ENCODE data around the gene SPTBN1.

SPTBN1 gene

GRCh38 chr2:54642677-54643430, 186.7 kb downstream of the SPTBN1 start:
- no peak overlapping the region for H3K4me3 ChIP-seq (ENCODE audit: low read depth, low read length)
- TF ChIP-seq, protein P1, sequence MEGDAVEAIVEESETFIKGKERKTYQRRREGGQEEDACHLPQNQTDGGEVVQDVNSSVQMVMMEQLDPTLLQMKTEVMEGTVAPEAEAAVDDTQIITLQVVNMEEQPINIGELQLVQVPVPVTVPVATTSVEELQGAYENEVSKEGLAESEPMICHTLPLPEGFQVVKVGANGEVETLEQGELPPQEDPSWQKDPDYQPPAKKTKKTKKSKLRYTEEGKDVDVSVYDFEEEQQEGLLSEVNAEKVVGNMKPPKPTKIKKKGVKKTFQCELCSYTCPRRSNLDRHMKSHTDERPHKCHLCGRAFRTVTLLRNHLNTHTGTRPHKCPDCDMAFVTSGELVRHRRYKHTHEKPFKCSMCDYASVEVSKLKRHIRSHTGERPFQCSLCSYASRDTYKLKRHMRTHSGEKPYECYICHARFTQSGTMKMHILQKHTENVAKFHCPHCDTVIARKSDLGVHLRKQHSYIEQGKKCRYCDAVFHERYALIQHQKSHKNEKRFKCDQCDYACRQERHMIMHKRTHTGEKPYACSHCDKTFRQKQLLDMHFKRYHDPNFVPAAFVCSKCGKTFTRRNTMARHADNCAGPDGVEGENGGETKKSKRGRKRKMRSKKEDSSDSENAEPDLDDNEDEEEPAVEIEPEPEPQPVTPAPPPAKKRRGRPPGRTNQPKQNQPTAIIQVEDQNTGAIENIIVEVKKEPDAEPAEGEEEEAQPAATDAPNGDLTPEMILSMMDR (IDR thresholded peaks at IDR 0.05; ENCODE audit: low read depth, low read length), result no peak

GRCh38 chr2:54644236-54644635, 188.1 kb downstream of the SPTBN1 start:
- TF ChIP-seq, protein P1 (IDR thresholded peaks at IDR 0.05; ENCODE audit: low read depth, low read length), result no peak
- H3K4me3 ChIP-seq (ENCODE audit: low read depth, low read length), result no peak overlapping the region

DNA sequence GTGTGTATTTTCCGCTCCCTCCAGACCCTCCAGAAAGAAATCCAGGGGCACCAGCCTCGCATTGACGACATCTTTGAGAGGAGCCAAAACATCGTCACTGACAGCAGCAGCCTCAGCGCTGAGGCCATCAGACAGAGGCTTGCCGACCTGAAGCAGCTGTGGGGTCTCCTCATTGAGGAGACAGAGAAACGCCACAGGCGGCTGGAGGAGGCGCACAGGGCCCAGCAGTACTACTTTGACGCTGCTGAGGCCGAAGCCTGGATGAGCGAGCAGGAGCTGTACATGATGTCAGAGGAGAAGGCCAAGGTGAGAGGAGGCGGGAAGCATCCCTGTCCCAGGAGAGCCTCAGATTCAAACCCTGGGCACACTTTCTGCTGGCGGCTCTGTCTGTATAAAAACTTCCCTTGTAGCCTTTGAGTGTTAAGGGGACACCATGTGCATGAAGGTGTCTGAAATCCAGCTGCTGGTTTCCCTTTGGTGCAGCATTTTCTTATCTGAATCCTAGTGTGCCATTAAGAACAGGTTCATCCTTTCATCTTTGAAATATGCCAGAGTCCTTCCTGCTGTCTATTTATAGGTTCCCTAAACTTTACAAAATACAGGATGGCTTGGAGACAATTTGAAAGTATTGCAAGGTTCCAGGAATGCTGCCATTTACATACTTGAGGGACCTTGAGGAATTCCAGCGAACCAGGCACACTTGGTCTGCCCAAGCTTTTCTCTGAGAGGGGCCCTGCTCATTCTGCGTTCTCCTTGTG, 190.2 kb downstream of the SPTBN1 start:
- H3K4me3 ChIP-seq (ENCODE audit: low read depth, low read length), result no peak overlapping the region
- TF ChIP-seq, protein P1 (IDR thresholded peaks at IDR 0.05; ENCODE audit: low read depth, low read length), result no peak

- TF ChIP-seq, protein P1 (IDR thresholded peaks at IDR 0.05; ENCODE audit: low read depth, low read length), result no peak
- no peak overlapping the region for H3K4me3 ChIP-seq (ENCODE audit: low read depth, low read length)
These were observed 192.1 kb downstream of the SPTBN1 start for GRCh38 chr2:54648256-54648655.

DNA sequence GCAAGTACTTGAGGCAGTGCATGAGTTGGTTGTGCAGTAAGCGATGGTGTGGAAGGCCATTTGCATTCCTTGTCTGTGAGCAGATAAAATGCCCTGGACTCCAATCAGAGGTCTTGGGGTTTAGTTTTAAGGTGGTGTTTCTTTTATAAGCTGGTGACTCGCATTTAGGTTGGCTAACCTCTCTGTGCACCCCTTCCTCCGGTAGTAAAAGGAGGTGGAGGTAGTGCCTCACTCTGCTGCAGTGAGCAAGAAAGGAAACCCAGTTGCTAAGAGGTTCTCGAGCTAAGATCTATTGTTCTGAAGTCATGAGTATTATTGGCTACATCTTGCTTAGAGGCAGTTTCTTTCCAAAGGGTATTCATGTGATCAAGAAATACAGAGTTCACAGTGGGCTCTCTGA, 193.1 kb downstream of the SPTBN1 start:
- TF ChIP-seq, protein P1 (IDR thresholded peaks at IDR 0.05; ENCODE audit: low read depth, low read length), result no peak
- H3K4me3 ChIP-seq (ENCODE audit: low read depth, low read length), result no peak overlapping the region

DNA sequence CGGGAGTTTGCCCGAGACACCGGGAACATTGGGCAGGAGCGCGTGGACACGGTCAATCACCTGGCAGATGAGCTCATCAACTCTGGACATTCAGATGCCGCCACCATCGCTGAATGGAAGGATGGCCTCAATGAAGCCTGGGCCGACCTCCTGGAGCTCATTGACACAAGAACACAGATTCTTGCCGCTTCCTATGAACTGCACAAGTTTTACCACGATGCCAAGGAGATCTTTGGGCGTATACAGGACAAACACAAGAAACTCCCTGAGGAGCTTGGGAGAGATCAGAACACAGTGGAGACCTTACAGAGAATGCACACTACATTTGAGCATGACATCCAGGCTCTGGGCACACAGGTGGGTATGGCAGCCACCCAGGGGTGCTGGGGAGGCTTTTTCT, 193.5 kb downstream of the SPTBN1 start:
- no peak overlapping the region for H3K4me3 ChIP-seq (ENCODE audit: low read depth, low read length)
- TF ChIP-seq, protein P1 (IDR thresholded peaks at IDR 0.05; ENCODE audit: low read depth, low read length), result no peak

- TF ChIP-seq, protein P1 (IDR thresholded peaks at IDR 0.05; ENCODE audit: low read depth, low read length), result no peak
- no peak overlapping the region for H3K4me3 ChIP-seq (ENCODE audit: low read depth, low read length)
These were observed 194.5 kb downstream of the SPTBN1 start for GRCh38 chr2:54650612-54651011.

Measured in WI38 (cell line).